Measurements from ENCODE around the gene SSTR5. TPM values are rescaled to one million over a fixed set of nuclear protein-coding genes. Genes with fewer than 3 reads are reported as not detected.
"Not testable (repeated sequence)": the region's sequence is repeated elsewhere in the genome, so short reads cannot be mapped to it uniquely, and the experiment has no call there.

Gene SSTR5
- total RNA-seq (not detected in 2 replicates), polyA plus RNA-seq (not detected in 2 replicates), polyA minus RNA-seq (not detected in 2 replicates)
- not detected for total RNA-seq (2013)

- ChIA-PET POLR2A (no interaction called here), CTCF (no interaction called here)
- no peaks in the 10 kb centered on the region for H3K79me2 ChIP-seq (ENCODE audit: control insufficient read depth, insufficient read depth, low read length)
- H3K9ac ChIP-seq (ENCODE audit: low read length): no peak within 1 kb of the TSS
- Mint-ChIP-seq H3K27me3 (peaks cover 14% of the 10 kb centered on the region), H3K4me3 (no peak within 1 kb of the TSS), H3K4me1 (no peaks in the 10 kb centered on the region), H3K9me3 (ENCODE audit: insufficient read depth) (no peaks in the 10 kb centered on the region), H3K27ac (no peak within 1 kb of the TSS)
- H3K9me3 ChIP-seq (ENCODE audit: control extremely low read depth in 1 of 3, control insufficient read depth in 2 of 3, insufficient read depth in 1 of 3, low read length in 2 of 3): peaks cover 0 to 16% (median 0%) of the 10 kb centered on the region in 3 donors
- no peak within 1 kb of the TSS for H3K4me2 ChIP-seq (replicated peaks; ENCODE audit: low read depth, low read length, poor library complexity, severe bottlenecking)
- no peak for ATAC-seq (ENCODE audit: low read depth)
- TF ChIP-seq, protein P1, sequence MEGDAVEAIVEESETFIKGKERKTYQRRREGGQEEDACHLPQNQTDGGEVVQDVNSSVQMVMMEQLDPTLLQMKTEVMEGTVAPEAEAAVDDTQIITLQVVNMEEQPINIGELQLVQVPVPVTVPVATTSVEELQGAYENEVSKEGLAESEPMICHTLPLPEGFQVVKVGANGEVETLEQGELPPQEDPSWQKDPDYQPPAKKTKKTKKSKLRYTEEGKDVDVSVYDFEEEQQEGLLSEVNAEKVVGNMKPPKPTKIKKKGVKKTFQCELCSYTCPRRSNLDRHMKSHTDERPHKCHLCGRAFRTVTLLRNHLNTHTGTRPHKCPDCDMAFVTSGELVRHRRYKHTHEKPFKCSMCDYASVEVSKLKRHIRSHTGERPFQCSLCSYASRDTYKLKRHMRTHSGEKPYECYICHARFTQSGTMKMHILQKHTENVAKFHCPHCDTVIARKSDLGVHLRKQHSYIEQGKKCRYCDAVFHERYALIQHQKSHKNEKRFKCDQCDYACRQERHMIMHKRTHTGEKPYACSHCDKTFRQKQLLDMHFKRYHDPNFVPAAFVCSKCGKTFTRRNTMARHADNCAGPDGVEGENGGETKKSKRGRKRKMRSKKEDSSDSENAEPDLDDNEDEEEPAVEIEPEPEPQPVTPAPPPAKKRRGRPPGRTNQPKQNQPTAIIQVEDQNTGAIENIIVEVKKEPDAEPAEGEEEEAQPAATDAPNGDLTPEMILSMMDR (IDR thresholded peaks at IDR 0.05): no peak
- TF ChIP-seq EZH2 (IDR thresholded peaks at IDR 0.05; ENCODE audit: borderline replicate concordance, insufficient read depth, low read depth, low read length, poor library complexity, severe bottlenecking): no peak
- intact Hi-C loops (cut with micrococcal nuclease): no loop called here
- H3K4me3 ChIP-seq (ENCODE audit: control extremely low read depth in 1 of 5, extremely low read depth in 1 of 5, insufficient read depth in 1 of 5, low read depth in 2 of 5, low read length in 4 of 5): no peak within 1 kb of the TSS
- no peak within 1 kb of the TSS for H2AFZ ChIP-seq (ENCODE audit: insufficient read depth, low read depth, low read length, poor library complexity, severe bottlenecking)
- H4K20me1 ChIP-seq (ENCODE audit: control insufficient read depth, insufficient read depth, low read length, poor library complexity, severe bottlenecking): no peaks in the 10 kb centered on the region
- H3K27me3 ChIP-seq (replicated peaks in 1 of 4; ENCODE audit: control extremely low read depth in 1 of 4, control insufficient read depth in 3 of 4, insufficient read depth in 4 of 4, low read length in 3 of 4): peaks cover 0 to 35% (median 4%) of the 10 kb centered on the region in 4 experiments
- H3K36me3 ChIP-seq (replicated peaks in 1 of 2; ENCODE audit: control extremely low read depth in 1 of 2, control insufficient read depth in 1 of 2, extremely low read depth in 1 of 2, insufficient read depth in 2 of 2, low read length in 1 of 2): no peaks in the 10 kb centered on the region
- no peaks in the 10 kb centered on the region for H3K4me1 ChIP-seq (ENCODE audit: control insufficient read depth in 2 of 2, insufficient read depth in 2 of 2, low read length in 2 of 2)
- DNase-seq: no peak
- 30% methylated on average over 27 of the region's 59 CpGs for WGBS (ENCODE audit: insufficient coverage)
- no peak within 1 kb of the TSS for H3K27ac ChIP-seq (ENCODE audit: low read length in 2 of 2)
Measured at GRCh38 chr16:1072526-1073261, at the start of gene SSTR5. Gene SSTR5 (plus strand): TSS chr16:1072747. CDS start chr16:1078869, 6,122 bp downstream.

DNA sequence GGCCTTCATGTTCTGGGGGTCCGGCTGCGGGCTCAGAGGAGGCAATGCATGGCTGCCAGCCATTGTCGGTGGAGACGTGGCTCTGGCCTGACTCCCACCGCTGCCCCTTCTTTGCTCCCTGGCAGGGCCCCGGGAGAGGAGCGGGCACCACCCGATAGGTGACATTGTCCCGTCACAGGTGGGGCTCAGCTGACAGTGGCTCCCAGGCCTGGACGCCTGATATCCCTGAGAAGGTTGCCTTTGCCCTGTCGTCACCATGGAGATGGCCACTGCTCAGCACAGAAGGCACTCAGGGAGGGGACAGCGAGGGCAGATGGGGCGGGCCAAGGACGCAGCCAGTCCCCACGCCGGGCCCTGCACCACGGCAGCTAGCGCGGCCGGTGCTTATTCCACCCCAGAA is 48.4 kb upstream of the SSTR5 start:
- H3K9me3 ChIP-seq (ENCODE audit: control extremely low read depth in 1 of 3, control insufficient read depth in 2 of 3, insufficient read depth in 1 of 3, low read length in 2 of 3): peaks cover 0 to 3% (median 0%) of the 10 kb centered on the region in 3 donors
- H3K27me3 ChIP-seq (replicated peaks in 1 of 4; ENCODE audit: control extremely low read depth in 1 of 4, control insufficient read depth in 3 of 4, insufficient read depth in 4 of 4, low read length in 3 of 4): peaks cover 0 to 6% (median 0%) of the 10 kb centered on the region in 4 experiments
- no peaks in the 10 kb centered on the region for H4K20me1 ChIP-seq (ENCODE audit: control insufficient read depth, insufficient read depth, low read length, poor library complexity, severe bottlenecking)
- H2AFZ ChIP-seq (ENCODE audit: insufficient read depth, low read depth, low read length, poor library complexity, severe bottlenecking): no peak overlapping the region
- Mint-ChIP-seq H3K27me3 (peaks cover under 1% of the 10 kb centered on the region), H3K4me3 (no peak overlapping the region), H3K27ac (no peak overlapping the region), H3K4me1 (no peaks in the 10 kb centered on the region), H3K9me3 (ENCODE audit: insufficient read depth) (no peaks in the 10 kb centered on the region)
- CTCF ChIA-PET: no interaction called here
- TF ChIP-seq EZH2 (IDR thresholded peaks at IDR 0.05; ENCODE audit: borderline replicate concordance, insufficient read depth, low read depth, low read length, poor library complexity, severe bottlenecking): no peak
- TF ChIP-seq, protein P1 (IDR thresholded peaks at IDR 0.05): no peak
- H3K36me3 ChIP-seq (replicated peaks in 1 of 2; ENCODE audit: control extremely low read depth in 1 of 2, control insufficient read depth in 1 of 2, extremely low read depth in 1 of 2, insufficient read depth in 2 of 2, low read length in 1 of 2): no peaks in the 10 kb centered on the region
- intact Hi-C loops (cut with micrococcal nuclease): no loop called here
- DNase-seq (no peak), ATAC-seq (ENCODE audit: low read depth) (no peak)
- no peak overlapping the region for H3K27ac ChIP-seq (ENCODE audit: low read length in 2 of 2)
- H3K9ac ChIP-seq (ENCODE audit: low read length): no peak overlapping the region
- H3K4me3 ChIP-seq (ENCODE audit: control extremely low read depth in 1 of 5, extremely low read depth in 1 of 5, insufficient read depth in 1 of 5, low read depth in 2 of 5, low read length in 4 of 5): no peak overlapping the region
- H3K4me1 ChIP-seq (ENCODE audit: control insufficient read depth in 2 of 2, insufficient read depth in 2 of 2, low read length in 2 of 2): no peaks in the 10 kb centered on the region
- H3K79me2 ChIP-seq (ENCODE audit: control insufficient read depth, insufficient read depth, low read length): no peaks in the 10 kb centered on the region
- WGBS (ENCODE audit: insufficient coverage): 91% methylated on average over 20 of the region's 20 CpGs
- POLR2A ChIA-PET: no interaction called here
- H3K4me2 ChIP-seq (replicated peaks; ENCODE audit: low read depth, low read length, poor library complexity, severe bottlenecking): no peak overlapping the region

DNA sequence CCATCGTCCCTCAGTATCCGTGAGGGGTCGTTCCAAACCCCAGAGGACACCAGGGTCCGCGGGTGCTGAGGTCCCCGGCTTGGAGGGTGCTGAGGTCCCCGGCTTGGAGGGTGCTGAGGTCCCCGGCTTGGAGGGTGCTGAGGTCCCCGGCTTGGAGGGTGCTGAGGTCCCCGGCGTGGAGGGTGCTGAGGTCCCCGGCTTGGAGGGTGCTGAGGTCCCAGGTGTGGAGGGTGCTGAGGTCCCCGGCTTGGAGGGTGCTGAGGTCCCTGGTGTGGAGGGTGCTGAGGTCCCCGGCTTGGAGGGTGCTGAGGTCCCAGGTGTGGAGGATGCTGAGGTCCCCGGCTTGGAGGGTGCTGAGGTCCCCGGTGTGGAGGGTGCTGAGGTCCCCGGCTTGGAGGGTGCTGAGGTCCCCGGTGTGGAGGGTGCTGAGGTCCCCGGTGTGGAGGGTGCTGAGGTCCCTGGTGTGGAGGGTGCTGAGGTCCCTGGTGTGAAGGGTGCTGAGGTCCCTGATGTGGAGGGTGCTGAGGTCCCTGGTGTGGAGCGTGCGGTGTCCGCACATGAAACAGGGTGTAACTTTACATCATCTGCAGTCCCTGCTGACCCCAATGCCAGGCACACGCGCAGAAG is 47.3 kb upstream of the SSTR5 start:
- H3K4me1 Mint-ChIP-seq; H3K9ac ChIP-seq (ENCODE audit: low read length); intact Hi-C loops (cut with micrococcal nuclease); H3K9me3 ChIP-seq (ENCODE audit: control extremely low read depth in 1 of 3, control insufficient read depth in 2 of 3, insufficient read depth in 1 of 3, low read length in 2 of 3); CTCF ChIA-PET; ATAC-seq (ENCODE audit: low read depth); H3K27me3 Mint-ChIP-seq; H3K4me3 Mint-ChIP-seq; H3K27ac Mint-ChIP-seq; H3K4me1 ChIP-seq (ENCODE audit: control insufficient read depth in 2 of 2, insufficient read depth in 2 of 2, low read length in 2 of 2); POLR2A ChIA-PET; H3K27me3 ChIP-seq (replicated peaks in 1 of 4; ENCODE audit: control extremely low read depth in 1 of 4, control insufficient read depth in 3 of 4, insufficient read depth in 4 of 4, low read length in 3 of 4); H3K4me3 ChIP-seq (ENCODE audit: control extremely low read depth in 1 of 5, extremely low read depth in 1 of 5, insufficient read depth in 1 of 5, low read depth in 2 of 5, low read length in 4 of 5); H3K4me2 ChIP-seq (replicated peaks; ENCODE audit: low read depth, low read length, poor library complexity, severe bottlenecking); H4K20me1 ChIP-seq (ENCODE audit: control insufficient read depth, insufficient read depth, low read length, poor library complexity, severe bottlenecking); H3K36me3 ChIP-seq (replicated peaks in 1 of 2; ENCODE audit: control extremely low read depth in 1 of 2, control insufficient read depth in 1 of 2, extremely low read depth in 1 of 2, insufficient read depth in 2 of 2, low read length in 1 of 2); H2AFZ ChIP-seq (ENCODE audit: insufficient read depth, low read depth, low read length, poor library complexity, severe bottlenecking); H3K9me3 Mint-ChIP-seq (ENCODE audit: insufficient read depth); H3K79me2 ChIP-seq (ENCODE audit: control insufficient read depth, insufficient read depth, low read length); H3K27ac ChIP-seq (ENCODE audit: low read length in 2 of 2): not testable (repeated sequence)
- 68% methylated on average over 18 of the region's 24 CpGs for WGBS (ENCODE audit: insufficient coverage)
- DNase-seq: peak; percentile 36

All from B cell (primary cell).